Measurements from ENCODE around the gene BLTP2. TPM values are rescaled to one million over a fixed set of nuclear protein-coding genes. Genes with fewer than 3 reads are reported as not detected.

The BLTP2 gene
- total and polyA plus RNA-seq, 10 of the 15 experiments (the other 5 are each of a cell fraction or from before 2014, with no cell fraction given) = 14.2 to 151 (median 78.1) TPM

GRCh38 chr17:28618464-28618863, 26.5 kb downstream of the BLTP2 start:
- no peak for FAIRE-seq
- no peak overlapping the region for H3K27ac ChIP-seq (ENCODE audit: control insufficient read depth, insufficient read depth)
- no peaks in the 10 kb centered on the region; the same call in none of the 2 replicates for H3K4me1 ChIP-seq (ENCODE audit: control insufficient read depth, insufficient read depth, low read length)
- CTCF ChIA-PET = interaction anchor here (0.9 to 1.4 kb wide), 5 partner anchors 8 to 70 kb away, joined by 3 to 6 read pairs (median 5); partner anchors contain the start of gene SPAG5
- intact Hi-C loops (cut with micrococcal nuclease; ENCODE audit: unreplicated experiment) = loop anchor here (5.0 kb wide), 1 partner anchor 126 kb away; no protein-coding TSS in a partner anchor
- POLR2A ChIA-PET = interaction anchor here (0.8 to 1.7 kb wide), 5 partner anchors 8 to 43 kb away, joined by 3 to 11 read pairs (median 4); no protein-coding TSS in a partner anchor
- H3K27me3 ChIP-seq (replicated peaks in 1 of 2; ENCODE audit: control insufficient read depth in 2 of 2, insufficient read depth in 2 of 2, low read length in 1 of 2) = no peaks in the 10 kb centered on the region
- no peak overlapping the region for H3K4me3 ChIP-seq
- no peaks in the 10 kb centered on the region for H4K20me1 ChIP-seq (ENCODE audit: control insufficient read depth, insufficient read depth)
- H2AFZ ChIP-seq (ENCODE audit: control insufficient read depth, low read depth, low read length) = no peak overlapping the region
- in situ Hi-C loops (cut with MboI) = no loop called here
- no peaks in the 10 kb centered on the region for H3K79me2 ChIP-seq (ENCODE audit: control insufficient read depth, insufficient read depth, low read length)
- no peaks in the 10 kb centered on the region for H3K9me3 ChIP-seq (replicated peaks; ENCODE audit: control insufficient read depth, insufficient read depth, low read length)
- RAD21 ChIA-PET (ENCODE audit: unreplicated experiment) = interaction anchor here (1.4 kb wide), 1 partner anchor 12 kb away, joined by 3 read pairs; no protein-coding TSS in a partner anchor
- TF ChIP-seq RAD51 (IDR thresholded peaks at IDR 0.05) (no peak), EP300 (IDR thresholded peaks at IDR 0.05; ENCODE audit: borderline replicate concordance in 1 of 2, control insufficient read depth in 1 of 2, low read depth in 2 of 2, low read length in 2 of 2) (no peak), GATAD2B (conservative IDR thresholded peaks at IDR 0.05; ENCODE audit: low read depth) (no peak), MTA3 (IDR thresholded peaks at IDR 0.05; ENCODE audit: borderline replicate concordance, low read length) (no peak), POU2F2 (IDR thresholded peaks at IDR 0.05; ENCODE audit: borderline replicate concordance, low read depth, low read length) (no peak), REST (IDR thresholded peaks at IDR 0.05; ENCODE audit: low read depth, low read length) (no peak), JUNB (IDR thresholded peaks at IDR 0.05) (no peak)
- ATAC-seq = no peak
- 95% methylated on average over 3 of the region's 3 CpGs for WGBS (ENCODE audit: insufficient coverage, insufficient replicate concordance, low lambda C conversion rate, missing lambda C conversion rate)
- SMC1A ChIA-PET (ENCODE audit: uncharacterized antibody, unreplicated experiment) = interaction anchor here (0.8 to 3.5 kb wide), 3 partner anchors 28 to 55 kb away, joined by 3 to 8 read pairs (median 3); no protein-coding TSS in a partner anchor
- H3K4me2 ChIP-seq (ENCODE audit: control insufficient read depth, insufficient read depth) = no peak overlapping the region
- DNase-seq (ENCODE audit: low read depth, low spot score) = no peak
- peaks cover 46 to 64% of the 10 kb centered on the region in 2 experiments for H3K36me3 ChIP-seq (ENCODE audit: control insufficient read depth in 2 of 2, insufficient read depth in 2 of 2, low read length in 1 of 2)
- no TSS peak for BruUV-seq (replicated peaks)
- H3K9ac ChIP-seq (ENCODE audit: control insufficient read depth, insufficient read depth, low read length) = no peak overlapping the region
